SU-DHL-6 (cell line): Measurements from ENCODE around the gene TACSTD2.

Source experiments
- H2AFZ ChIP-seq: fragments of 200-600 bp; sonication (generic); 2 replicates; pipeline ENCODE4 v1.6.1; 2014; ENCODE audit warnings: low read depth, mild to moderate bottlenecking, moderate library complexity, mixed read lengths, antibody characterized with exemption, low read length; ENCODE audit not compliant: severe bottlenecking
- H3F3A ChIP-seq: fragments of 200-600 bp; shearing (Covaris generic); 2 replicates; pipeline ENCODE4 v1.6.0; 2016; ENCODE audit warnings: antibody characterized with exemption, mild to moderate bottlenecking; ENCODE audit not compliant: insufficient read depth
- H3K27ac ChIP-seq: fragments of 200-600 bp; sonication (generic); 2 replicates; pipeline ENCODE4 v1.5.1; 2016; ENCODE audit warnings: low read depth, mild to moderate bottlenecking, low read length, moderate library complexity, mixed read lengths
- H3K27me3 ChIP-seq: fragments of 200-600 bp; sonication (generic), shearing (Covaris generic); 2 replicates; pipeline ENCODE4 v1.6.0; 2014; ENCODE audit warnings: mild to moderate bottlenecking, low read length
- H3K36me3 ChIP-seq: fragments of 200-600 bp; sonication (generic); 2 replicates; pipeline ENCODE4 v1.6.1; 2014; ENCODE audit warnings: mild to moderate bottlenecking, low read length, mixed read lengths
- H3K4me2 ChIP-seq: fragments of 300-600, 200-600 bp; shearing (Covaris generic), sonication (generic); 2 replicates; pipeline ENCODE4 v1.6.0; 2014; ENCODE audit warnings: low read length, low read depth, mild to moderate bottlenecking; ENCODE audit not compliant: poor library complexity, severe bottlenecking
- H3K4me3 ChIP-seq: fragments of 200-600 bp; sonication (generic); 2 replicates; pipeline ENCODE4 v1.5.1; 2014; ENCODE audit warnings: antibody characterized with exemption, low read length, mild to moderate bottlenecking, mixed read lengths; ENCODE audit not compliant: insufficient read depth, poor library complexity, severe bottlenecking
- H3K79me2 ChIP-seq: fragments of 200-600 bp; sonication (generic); 2 replicates; pipeline ENCODE4 v1.6.1; 2014; ENCODE audit warnings: mild to moderate bottlenecking, low read length, moderate library complexity; ENCODE audit not compliant: insufficient read depth
- H3K9ac ChIP-seq: fragments of 200-600 bp; sonication (generic); 2 replicates; pipeline ENCODE4 v1.7.0; 2014; ENCODE audit warnings: mild to moderate bottlenecking, low read length
- H3K9me2 ChIP-seq: fragments of 200-600 bp; sonication (generic); replicated peaks from 2 replicates; pipeline ENCODE4 v1.6.1; 2014; ENCODE audit warnings: low read length; ENCODE audit not compliant: insufficient read depth
- H3K9me3 ChIP-seq: fragments of 200-600 bp; sonication (generic); 2 replicates; pipeline ENCODE4 v1.6.1; 2014; ENCODE audit warnings: low read length, mixed read lengths; ENCODE audit not compliant: insufficient read depth
- H4K20me1 ChIP-seq: fragments of 200-600 bp; sonication (generic); 2 replicates; pipeline ENCODE4 v1.6.1; 2014; ENCODE audit warnings: low read depth, mild to moderate bottlenecking, antibody characterized with exemption, low read length, moderate library complexity, mixed read lengths
- CTCF ChIP-seq: fragments of 200-600 bp; sonication (generic); IDR thresholded peaks from one replicate; pipeline ENCODE4 v1.5.1; 2017; ENCODE audit warnings: antibody characterized with exemption, mild to moderate bottlenecking, low read length, moderate library complexity; ENCODE audit not compliant: insufficient read depth, poor library complexity, severe bottlenecking
- EZH2phosphoT487 ChIP-seq: fragments of 200-600 bp; sonication (generic), shearing (Covaris generic); conservative IDR thresholded peaks from 2 replicates; pipeline ENCODE4 v1.6.1; 2018; ENCODE audit warnings: mild to moderate bottlenecking, antibody characterized with exemption, low read length, moderate library complexity, mixed read lengths

TACSTD2 gene

GRCh38 chr1:58575551-58576324 is 1.3 kb downstream of the TACSTD2 start:
- no peak overlapping the region for H3K27ac ChIP-seq
- TF ChIP-seq EZH2phosphoT487 = no peak
- TF ChIP-seq CTCF = no peak
- H3K4me2 ChIP-seq = no peak overlapping the region
- H3K36me3 ChIP-seq = no peaks in the 10 kb centered on the region
- no peak overlapping the region for H3K4me3 ChIP-seq
- no peaks in the 10 kb centered on the region; the same call in 1 of the 2 replicates for H3K27me3 ChIP-seq
- no peaks in the 10 kb centered on the region for H4K20me1 ChIP-seq
- no peaks in the 10 kb centered on the region for H3K9me2 ChIP-seq
- no peak overlapping the region for H2AFZ ChIP-seq
- no peak overlapping the region for H3K9ac ChIP-seq
- H3K9me3 ChIP-seq = no peaks in the 10 kb centered on the region
- H3F3A ChIP-seq = no peaks in the 10 kb centered on the region
- no peaks in the 10 kb centered on the region for H3K79me2 ChIP-seq

- Histone ChIP-seq H3K4me3 (no peak overlapping the region), H4K20me1 (no peaks in the 10 kb centered on the region), H2AFZ (no peak overlapping the region), H3K4me2 (no peak overlapping the region), H3K27me3 (no peaks in the 10 kb centered on the region; the same call in 1 of the 2 replicates), H3K9me2 (no peaks in the 10 kb centered on the region), H3K79me2 (no peaks in the 10 kb centered on the region), H3F3A (no peaks in the 10 kb centered on the region), H3K36me3 (no peaks in the 10 kb centered on the region), H3K27ac (no peak overlapping the region), H3K9ac (no peak overlapping the region), H3K9me3 (no peaks in the 10 kb centered on the region)
- TF ChIP-seq EZH2phosphoT487 = no peak
- TF ChIP-seq CTCF = no peak
Measured at GRCh38 chr1:58574816-58575215, 2.2 kb downstream of the TACSTD2 start.

- no peak for TF ChIP-seq CTCF
- TF ChIP-seq EZH2phosphoT487 = no peak
- Histone ChIP-seq H3K9ac (no peak overlapping the region), H3K36me3 (no peaks in the 10 kb centered on the region), H3K4me3 (no peak overlapping the region), H3K27me3 (no peaks in the 10 kb centered on the region; the same call in 1 of the 2 replicates), H3K4me2 (no peak overlapping the region), H3F3A (no peaks in the 10 kb centered on the region), H4K20me1 (no peaks in the 10 kb centered on the region), H3K27ac (no peak overlapping the region), H3K79me2 (no peaks in the 10 kb centered on the region), H3K9me3 (no peaks in the 10 kb centered on the region), H2AFZ (no peak overlapping the region), H3K9me2 (no peaks in the 10 kb centered on the region)
Measured at GRCh38 chr1:58573705-58574591, 3.1 kb downstream of the TACSTD2 start.
